GM21825 (cell line): Measurements from ENCODE around the gene DRAP1.

ENCODE experiments used
- ATAC-seq: cut with Tn5 transposase; IDR thresholded peaks from one replicate; pipeline ENCODE4 v1.9.1; 2021; ENCODE audit warnings: mild to moderate bottlenecking, moderate library complexity; ENCODE audit not compliant: unreplicated experiment

DRAP1 gene

DNA sequence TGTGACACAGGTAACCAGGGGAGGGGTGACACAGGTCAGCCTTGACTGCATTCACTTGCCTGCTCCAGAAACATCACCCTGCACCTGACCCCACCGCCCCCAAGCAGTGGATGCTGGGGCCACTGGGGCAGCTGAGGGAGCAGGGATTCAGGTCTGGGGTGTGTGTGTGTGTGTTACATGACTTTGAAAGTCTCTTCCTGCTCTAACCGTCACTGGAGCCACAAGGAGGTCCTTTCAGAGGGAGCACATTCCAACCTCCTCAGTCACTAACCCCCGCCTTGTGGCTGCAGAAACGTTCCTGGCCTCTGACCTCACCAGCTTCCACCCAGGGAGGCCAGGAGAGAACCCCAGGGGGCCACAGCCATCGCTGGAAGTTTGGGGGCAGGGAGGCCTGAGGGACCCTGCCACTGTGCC, 16.2 kb upstream of the DRAP1 start:
- ATAC-seq, result no peak

DNA sequence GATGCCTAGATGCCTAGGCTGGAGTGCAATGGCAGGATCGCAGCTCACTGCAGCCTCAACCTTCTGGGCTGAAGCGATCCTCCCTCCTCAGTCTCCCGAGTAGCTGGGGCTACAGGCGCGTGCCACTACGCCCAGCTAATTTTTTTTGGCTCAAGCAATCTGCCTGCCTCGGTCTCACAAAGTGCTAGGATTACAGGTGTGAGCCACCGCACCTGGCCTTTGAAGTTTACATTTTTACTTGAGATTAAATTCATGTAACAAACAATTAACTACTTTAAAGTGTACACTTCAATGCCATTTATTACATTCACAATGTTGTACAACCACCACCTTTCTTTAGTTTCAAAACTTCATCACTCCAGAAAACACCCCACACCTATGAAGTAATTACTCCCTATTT, 15.5 kb upstream of the DRAP1 start:
- ATAC-seq, result no peak

DNA sequence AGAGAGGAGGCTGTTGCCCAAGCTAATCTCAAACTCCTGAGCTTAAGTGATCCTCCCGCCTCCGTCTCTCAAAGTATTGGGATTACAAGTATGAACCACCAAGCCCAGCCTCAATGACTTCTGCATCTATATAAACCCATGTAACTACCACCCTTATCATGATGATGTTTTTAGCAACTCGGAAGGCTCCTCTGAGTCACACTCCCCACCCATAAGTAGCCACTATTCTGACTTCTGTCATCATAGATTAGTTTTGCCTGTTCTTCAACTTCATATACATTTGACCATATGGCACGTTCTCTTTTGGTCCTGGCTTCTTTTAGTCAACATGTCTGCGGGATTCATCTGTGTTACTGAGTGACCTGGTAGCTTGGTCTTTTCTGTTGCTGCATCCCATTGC, 12.6 kb upstream of the DRAP1 start:
- ATAC-seq, result no peak

DNA sequence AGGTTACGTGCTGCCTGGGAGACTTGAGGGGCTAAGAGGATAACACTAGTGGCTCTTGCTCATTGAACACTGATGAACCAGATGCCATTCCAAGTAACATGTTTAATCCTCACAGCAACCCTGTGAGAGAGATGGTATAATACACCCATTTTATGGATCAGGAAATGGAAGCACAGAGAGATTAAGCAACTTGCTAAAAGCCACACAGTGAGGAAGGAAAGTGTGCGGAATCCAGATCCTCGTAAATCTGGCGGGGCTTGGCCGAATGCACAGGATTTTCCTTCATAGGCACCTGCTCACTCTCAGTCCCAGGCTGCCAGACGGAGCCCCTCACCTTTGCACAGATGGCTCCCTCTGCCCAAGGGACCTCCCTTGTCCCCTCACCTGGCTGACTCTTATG, 11.3 kb upstream of the DRAP1 start:
- ATAC-seq, result no peak

DNA sequence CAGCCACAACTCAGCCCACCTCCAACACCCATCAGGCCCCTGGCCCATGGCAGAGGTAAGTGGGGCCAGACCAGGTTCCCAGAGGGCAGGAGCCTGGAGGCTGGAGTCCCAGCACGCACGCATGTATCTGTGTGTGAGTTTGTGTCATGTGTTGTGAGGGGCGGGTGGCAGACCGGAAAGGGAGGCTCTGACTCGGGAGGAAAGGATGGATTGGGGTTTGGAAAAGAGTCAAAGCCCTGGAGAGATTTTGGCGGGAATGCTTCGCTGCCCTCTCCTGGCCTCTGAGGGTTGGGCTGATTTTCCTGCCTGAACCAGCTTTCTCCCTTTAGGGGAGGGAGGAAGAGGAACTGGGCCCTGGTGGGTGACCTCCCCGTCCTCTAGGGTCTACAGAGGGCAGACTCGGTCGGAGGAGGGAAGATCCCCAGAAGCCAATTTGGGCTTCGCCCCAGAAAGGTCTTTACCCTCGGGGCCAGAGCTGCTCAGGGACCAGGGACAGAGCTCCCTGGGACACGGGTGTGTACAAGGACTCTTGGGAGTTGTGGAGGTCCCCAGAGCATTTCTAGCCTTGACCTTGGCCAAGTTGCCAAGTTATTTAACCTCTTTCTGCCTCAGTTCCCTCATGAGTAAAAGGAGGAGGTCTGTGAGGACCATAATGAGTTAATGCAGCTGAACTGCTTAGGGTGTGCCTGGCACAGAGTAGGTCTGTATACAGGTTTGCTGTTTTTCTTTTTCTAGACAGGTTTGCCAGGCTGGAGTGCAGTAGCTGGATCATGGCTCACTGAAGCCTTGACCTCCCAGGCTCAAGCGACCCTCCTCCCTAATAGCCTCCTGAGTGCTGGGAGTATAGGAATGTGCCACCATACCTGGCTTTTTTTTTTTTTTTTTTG, 7.3 kb upstream of the DRAP1 start:
- ATAC-seq, result no peak

DNA sequence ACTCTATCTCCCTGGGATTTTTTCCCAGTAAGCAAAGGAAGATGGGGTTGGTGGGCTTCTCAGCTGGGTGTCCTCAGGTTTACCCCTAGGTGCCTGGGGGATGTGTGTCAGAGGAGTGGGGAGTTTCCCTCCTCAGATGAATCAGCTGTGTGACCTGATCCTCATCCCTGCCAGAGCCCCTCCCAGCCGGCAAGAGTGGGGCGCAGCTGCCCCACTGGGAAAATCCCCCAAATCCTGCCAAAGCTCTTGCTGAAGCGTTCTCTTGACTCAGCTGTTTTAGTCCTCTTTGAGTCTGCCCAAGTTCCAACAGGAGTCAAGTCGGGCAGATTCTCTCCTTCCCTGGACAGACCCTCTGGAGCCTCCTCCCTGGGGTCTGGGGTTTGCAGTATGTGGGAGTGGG, 6.4 kb upstream of the DRAP1 start:
- ATAC-seq, result no peak

DNA sequence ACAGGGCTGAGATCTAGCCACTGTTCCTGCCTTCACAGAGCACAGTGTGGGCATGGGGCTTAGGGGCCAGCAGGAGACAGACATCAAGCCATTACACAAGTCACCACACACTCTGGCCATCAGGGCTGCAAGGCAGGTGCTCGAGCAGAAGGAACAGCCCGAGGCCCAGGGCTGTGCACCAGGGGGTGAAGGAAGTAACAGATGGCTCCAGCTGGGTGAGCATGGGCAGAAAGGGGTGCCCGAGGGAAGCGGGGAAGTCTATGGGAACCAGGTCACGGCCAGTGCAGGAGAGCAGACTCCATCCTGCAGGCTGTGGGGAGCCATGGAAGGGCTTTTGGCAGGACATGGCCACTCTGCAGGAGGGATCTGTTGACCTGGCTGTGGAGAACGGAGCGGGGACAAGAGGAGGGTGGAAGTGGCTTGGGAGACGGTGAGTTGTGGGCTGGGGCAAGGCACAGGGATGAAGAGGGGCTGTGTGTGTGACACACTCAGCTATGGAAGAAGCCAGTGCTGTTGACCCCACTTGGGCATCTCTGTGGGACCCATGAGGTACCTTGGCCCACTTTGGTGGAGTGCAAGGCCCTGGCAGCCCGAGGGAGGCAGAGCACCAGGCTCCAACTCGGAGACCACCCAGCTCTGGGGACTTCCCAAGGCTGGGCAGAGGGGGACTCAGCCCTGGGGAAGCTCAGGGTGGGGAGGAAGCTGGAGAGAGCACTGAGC, 4.0 kb upstream of the DRAP1 start:
- ATAC-seq, result no peak

DNA sequence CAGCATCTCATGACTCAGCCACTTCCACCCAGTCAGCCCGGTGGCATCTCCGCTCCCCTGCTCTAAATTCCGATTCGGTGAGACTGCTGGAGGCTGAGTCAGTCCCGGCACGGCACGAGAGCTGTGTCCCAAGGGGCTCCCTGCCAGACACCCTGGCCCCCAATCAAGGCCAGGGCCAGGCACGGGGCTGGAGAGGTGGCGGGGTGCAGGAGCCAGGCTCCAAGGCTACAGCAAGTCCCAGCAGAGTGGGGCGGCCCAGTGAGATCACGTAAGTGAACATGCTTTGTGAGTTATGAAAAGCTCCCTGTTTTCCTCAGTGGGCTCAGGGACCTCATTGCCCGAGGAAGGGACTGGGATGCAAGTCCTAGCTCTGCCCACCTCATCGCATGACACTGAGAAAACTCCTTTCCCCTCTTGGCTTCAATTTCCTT, 3.4 kb upstream of the DRAP1 start:
- no peak for ATAC-seq

DNA sequence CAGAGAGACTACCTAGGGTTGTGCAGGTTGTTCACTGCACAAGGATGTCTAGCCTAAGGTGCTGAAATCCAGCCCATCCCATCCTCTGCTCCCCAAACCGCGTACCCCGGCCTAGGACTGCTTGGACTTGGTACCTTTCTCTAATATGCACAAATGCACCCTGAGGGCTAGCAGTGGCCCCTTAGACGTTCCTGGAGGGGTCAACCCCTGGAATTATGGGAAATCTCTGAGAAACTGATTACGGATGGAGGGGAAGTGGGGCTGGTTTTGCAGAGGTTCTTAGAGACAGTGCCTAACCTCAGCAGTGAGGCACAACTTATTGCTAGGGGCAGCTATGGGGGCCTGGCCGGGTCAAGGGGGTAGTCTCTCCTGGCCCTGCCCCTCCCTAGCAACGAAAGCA, 2.8 kb upstream of the DRAP1 start:
- ATAC-seq, result no peak

DNA sequence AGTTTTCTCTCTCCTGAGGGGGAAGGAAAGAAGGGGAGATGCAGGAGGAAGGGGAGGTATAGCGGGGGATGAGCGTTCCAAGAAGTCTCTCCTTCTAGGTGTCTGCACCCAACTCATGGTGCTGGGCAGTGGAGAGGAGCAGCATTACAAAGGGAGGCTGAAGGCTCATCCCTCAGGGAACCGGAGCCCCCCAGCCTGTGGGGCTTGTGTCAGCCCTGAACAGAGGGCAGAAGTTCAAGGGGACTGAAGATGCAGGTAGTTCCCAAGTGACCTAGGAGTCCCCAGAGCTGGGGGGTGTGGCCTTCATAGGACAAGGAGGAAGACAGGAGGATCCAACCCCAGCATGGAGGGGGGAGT, 2.2 kb upstream of the DRAP1 start:
- ATAC-seq, result no peak

DNA sequence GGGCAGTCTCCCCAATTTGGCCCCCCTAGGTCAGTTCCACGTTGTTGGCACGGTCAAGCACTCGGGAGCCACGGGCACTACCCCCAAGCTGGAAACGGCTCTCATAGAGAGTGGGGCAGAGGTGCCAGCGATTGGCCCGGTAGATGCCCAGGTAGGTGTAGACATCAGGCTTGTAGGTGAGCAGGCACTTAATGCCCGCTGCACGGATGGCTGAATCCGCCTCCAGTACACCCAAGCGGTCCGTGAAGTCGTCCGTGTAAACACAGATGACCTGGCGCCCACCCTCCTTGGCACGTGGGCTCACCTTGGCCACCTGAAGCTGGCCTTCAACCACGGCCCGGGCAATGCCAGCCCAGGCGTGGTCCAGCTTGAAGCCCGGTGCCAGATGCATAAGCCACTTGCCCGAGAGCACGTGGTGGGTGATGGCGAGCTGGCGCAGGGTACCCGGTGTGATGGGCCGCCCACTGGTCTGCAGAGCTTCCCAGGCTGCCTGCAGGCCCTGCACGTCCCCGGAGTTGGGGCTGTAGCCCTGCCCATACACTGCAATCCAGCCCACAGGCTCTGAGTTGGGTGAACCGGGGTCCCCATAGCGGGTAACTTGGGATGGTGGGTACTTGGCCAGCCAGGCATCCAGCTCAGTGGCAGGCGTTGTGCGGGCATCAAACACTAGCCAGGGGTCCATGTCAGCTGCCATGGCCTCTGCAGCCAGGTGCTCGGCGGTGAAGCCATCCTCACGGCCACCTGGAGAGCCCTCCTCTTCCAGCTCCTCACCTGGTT, 1.6 kb upstream of the DRAP1 start:
- ATAC-seq, result no peak

DNA sequence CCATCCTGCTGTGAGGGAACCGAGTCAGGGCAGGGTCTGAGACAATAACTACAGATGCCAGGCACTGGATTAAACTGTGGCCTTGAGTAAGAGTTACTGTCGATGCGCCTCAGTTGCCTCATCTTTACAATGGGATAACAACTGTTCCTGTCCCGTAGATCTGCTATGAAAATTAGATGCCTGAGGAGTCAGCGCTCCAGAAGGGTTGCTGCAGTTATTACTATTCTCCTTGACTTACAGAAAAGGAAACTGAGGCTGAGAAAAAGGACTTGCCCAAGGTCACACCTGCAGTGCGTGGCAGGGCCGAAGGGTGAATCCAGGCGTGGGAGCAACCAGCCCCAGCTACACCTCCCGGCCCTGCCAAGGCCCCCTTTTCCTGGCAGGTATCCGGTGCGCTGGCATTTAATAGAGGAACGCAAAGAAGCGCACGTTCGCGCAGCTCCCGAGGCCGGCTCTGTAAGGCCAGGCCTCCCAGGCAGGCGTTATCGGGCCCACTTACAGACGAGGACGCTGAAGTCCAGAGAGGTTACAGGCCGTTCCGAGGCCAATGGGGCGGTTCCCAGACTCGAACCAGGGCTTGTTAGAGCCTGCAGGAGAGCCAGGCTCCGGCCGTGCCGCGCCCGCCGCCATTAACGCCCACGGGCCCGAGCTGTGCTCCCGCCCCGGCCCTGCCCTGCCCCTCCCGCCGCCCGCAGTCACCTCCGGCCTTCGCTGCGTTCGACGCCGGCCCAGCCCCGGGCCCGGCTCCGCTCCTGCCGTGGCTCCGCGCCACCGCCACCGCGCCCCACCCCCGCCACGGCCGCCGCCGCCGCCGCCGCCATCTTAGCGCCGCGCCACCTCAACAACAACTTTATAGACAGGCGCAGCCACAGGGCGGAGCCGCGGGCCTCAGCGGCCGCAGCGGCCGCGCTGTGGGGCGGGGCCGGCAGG, 750 bp upstream of the DRAP1 start, which contains the start of gene C11orf68:
Gene C11orf68 (minus strand): TSS at position 852 of the 930 bp plus-strand sequence. CDS start 31 bp downstream, at position 821.
- ATAC-seq, result peak; percentile 46

DNA sequence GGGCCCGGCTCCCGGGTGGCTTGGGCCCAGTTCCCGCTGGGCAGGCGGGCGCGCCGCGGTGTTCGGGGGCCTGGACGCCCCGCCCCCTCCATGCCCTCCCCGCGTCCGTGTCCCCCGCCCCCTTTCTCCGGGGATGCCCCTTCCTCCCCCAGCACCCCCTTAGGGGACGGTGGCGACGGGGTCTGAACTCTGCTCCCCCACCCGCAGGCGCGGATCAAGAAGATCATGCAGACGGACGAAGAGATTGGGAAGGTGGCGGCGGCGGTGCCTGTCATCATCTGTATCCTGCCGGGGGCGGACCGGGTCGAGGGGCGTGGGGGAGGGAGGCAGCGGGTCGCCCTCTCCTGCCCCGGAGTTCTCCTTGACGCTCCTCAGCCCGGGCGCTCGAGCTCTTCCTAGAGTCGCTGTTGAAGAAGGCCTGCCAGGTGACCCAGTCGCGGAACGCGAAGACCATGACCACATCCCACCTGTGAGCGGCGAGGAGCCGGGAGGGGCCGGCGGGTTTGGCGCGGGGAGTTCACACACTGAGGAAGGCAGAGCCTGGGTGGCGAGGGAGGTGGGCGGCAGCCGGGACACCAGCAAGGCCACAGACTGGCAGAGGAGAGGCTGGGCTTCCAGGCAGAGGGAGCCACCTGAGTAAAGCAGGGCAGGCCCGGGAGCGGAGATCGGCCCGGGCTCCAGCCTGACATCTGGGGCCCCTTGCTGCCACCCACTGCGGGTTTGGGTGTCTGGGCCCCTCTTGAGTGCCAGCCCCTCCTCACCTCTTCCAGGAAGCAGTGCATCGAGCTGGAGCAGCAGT, 546 bp downstream of the DRAP1 start:
- peak; percentile 26 for ATAC-seq

DNA sequence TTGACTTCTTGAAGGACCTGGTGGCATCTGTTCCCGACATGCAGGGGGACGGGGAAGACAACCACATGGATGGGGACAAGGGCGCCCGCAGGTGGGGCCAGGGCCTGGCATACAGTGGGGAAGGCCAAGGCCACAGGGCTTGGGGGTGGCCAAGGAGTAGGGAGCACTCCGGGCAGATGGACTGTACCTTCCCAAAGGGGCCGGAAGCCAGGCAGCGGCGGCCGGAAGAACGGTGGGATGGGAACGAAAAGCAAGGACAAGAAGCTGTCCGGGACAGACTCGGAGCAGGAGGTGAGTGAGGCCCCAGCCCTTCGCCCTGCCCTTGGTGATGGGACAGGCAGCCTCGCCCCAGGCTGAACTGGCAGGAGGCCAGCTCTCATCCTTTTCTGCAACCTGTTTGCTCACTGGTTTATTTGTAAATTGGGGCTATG, 1.2 kb downstream of the DRAP1 start:
- ATAC-seq, result no peak

DNA sequence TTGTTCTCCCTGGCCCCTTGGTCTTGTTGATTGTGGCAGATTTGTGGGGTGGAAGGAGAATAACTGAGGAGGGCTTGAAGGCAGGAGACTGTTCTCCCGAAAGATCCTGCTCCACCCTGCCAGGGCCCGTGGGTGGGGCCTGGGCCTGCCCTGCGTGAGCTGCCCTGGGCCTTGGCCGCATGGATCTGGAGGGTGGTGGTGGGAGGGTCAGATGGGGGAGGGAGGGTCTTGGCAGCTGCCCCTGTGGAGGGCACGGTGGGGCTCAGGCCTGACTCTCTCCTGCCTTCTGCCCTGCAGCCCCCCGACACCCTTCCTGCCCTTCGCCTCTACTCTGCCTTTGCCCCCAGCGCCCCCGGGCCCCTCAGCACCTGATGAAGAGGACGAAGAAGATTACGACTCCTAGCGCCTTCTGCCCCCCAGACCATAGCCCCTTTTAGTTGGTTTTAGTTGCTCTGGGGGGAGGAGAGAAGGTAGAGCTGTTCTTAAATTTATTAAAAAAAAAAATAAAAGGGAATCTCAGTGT, 1.9 kb downstream of the DRAP1 start:
- no peak for ATAC-seq

DNA sequence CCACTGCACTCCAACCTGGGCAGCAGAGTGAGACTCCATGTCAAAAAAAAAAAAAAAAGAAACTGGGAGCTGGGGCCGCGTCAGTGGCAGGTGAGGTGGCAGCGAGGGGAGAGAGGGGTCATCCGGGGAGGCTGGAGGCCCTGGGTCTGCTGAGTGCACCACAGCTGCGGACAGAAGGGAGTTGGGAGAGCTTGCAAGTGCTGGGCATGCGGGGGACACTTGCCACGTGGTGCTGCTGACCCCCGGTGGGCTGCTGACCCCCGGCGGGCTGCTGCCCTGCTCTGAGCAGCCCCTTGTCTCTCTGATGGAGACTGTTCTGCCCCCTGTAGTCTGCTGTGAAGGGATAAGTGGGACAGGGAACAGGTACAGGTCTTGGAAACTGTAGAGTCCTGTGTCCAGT, 2.6 kb downstream of the DRAP1 start:
- ATAC-seq, result no peak

DNA sequence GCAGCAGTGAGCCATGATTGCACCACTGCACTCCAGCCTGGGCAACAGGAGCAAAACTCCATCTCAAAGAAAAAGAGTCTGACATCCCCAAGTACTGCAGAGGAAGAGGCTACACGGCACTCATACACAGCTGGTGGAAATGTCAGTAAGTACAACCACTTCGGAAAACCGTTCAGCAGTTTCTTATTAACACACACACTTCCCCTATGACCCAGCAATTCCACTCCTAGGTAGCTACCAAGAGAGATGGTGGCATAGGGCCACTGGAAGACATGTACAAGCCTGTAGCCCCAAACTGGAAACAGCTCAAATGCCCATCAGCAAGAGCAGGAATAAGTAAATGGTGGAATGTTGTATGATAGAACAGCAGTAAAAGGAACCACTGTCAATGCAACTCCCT, 3.3 kb downstream of the DRAP1 start:
- ATAC-seq, result no peak

DNA sequence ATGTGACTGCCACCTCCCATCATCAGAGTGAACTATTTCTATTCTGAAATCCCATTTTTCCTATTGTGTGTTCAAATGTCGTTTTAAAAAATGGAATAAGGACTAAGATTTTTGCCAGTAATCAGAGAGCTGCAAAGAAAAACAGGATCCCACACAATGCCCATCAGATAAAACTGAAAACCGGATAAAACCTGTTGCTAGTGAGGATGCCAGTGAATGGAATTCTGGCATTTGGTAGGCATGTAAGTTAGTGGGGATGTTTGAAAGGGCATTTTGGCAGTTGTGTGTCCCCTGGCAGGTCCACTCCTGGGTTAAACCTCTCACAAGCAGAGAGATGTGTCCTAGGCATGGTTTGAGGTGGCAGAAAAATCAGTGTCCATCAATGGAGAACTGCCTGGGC, 6.2 kb downstream of the DRAP1 start:
- no peak for ATAC-seq

DNA sequence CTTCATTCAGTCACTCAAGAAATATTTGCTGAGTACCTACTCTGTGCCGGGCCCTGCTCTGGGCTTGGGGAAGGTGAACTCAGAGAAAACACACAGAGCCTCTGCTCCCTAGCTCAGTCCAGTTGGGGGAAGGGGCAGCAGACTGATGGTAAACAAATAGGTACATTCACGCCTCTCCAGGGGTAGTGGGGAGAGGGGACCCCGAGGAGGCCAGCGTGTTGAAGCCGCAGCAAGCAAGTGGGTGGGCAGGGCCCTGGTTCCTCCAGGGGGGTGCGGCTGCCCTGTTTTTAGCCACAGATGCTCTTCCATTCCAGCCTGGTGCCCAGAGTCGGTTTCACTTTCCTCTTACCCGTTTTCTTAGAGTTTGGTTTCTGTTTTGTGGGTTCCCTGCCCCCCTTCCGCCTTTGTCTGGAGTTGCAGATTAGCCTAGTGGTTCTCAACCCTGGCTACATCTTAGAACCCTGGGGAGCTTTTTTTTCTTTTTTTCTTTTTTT, 8.7 kb downstream of the DRAP1 start:
- peak; percentile 65 for ATAC-seq
